Hepatocyte (in vitro differentiated cells): ENCODE results near the gene CEP85L. TPM values are rescaled to one million over a fixed set of nuclear protein-coding genes. Genes with fewer than 3 reads are reported as not detected.

Source experiments
- DNase-seq: peaks from one replicate; pipeline ENCODE4 v3.0.0-alpha.2; 2016; ENCODE audit warnings: low spot score
- H2AFZ ChIP-seq: fragments of 200-600 bp; sonication (generic); 2 replicates; pipeline ENCODE4 v1.6.0; 2016; ENCODE audit warnings: antibody characterized with exemption, mild to moderate bottlenecking
- H3K27ac ChIP-seq: fragments of 200-600 bp; sonication (generic); 2 replicates; pipeline ENCODE4 v1.5.1; 2016; ENCODE audit warnings: mild to moderate bottlenecking
- H3K27me3 ChIP-seq: fragments of 200-600 bp; sonication (generic); 2 replicates; pipeline ENCODE4 v1.6.1; 2016
- H3K36me3 ChIP-seq: fragments of 200-600 bp; sonication (generic); replicated peaks from 2 replicates; pipeline ENCODE4 v1.5.1; 2016; ENCODE audit warnings: low read depth; ENCODE audit not compliant: insufficient read depth
- H3K4me1 ChIP-seq: fragments of 200-600 bp; sonication (generic); 2 replicates; pipeline ENCODE4 v1.5.1; 2016; ENCODE audit warnings: mild to moderate bottlenecking, moderate library complexity; ENCODE audit not compliant: insufficient read depth
- H3K4me2 ChIP-seq: fragments of 200-600 bp; sonication (generic); 2 replicates; pipeline ENCODE4 v1.6.0; 2016
- H3K4me3 ChIP-seq: fragments of 200-600 bp; sonication (generic); 2 replicates; pipeline ENCODE4 v1.5.1; 2016; ENCODE audit warnings: mild to moderate bottlenecking
- H3K79me2 ChIP-seq: fragments of 200-600 bp; sonication (generic); 2 replicates; pipeline ENCODE4 v1.6.0; 2017; ENCODE audit warnings: mild to moderate bottlenecking
- H3K9me2 ChIP-seq: fragments of 200-600 bp; sonication (generic); replicated peaks from 2 replicates; pipeline ENCODE4 v1.6.0; 2017; ENCODE audit warnings: mild to moderate bottlenecking; ENCODE audit not compliant: insufficient read depth
- H3K9me3 ChIP-seq: fragments of 200-600 bp; sonication (generic); 2 replicates; pipeline ENCODE4 v1.5.1; 2016; ENCODE audit warnings: low read depth, mild to moderate bottlenecking
- H4K20me1 ChIP-seq: fragments of 200-600 bp; sonication (generic); 2 replicates; pipeline ENCODE4 v1.6.0; 2016; ENCODE audit warnings: mild to moderate bottlenecking; ENCODE audit not compliant: insufficient read depth, poor library complexity, severe bottlenecking
- EZH2 ChIP-seq: fragments of 200-600 bp; sonication (generic); IDR thresholded peaks from 2 replicates; pipeline ENCODE4 v1.6.1; 2016; ENCODE audit warnings: antibody characterized with exemption, mild to moderate bottlenecking, borderline replicate concordance
- EZH2phosphoT487 ChIP-seq: fragments of 200-600 bp; sonication (generic); IDR thresholded peaks from one replicate; pipeline ENCODE4 v1.6.1; 2018; ENCODE audit warnings: antibody characterized with exemption, mild to moderate bottlenecking, low read depth, moderate library complexity; ENCODE audit not compliant: unreplicated experiment, severe bottlenecking
- WGBS: methylation state at CpG from one replicate; pipeline ENCODE4 v1.1.6; 2016; ENCODE audit warnings: low lambda C conversion rate; ENCODE audit errors: missing lambda C conversion rate; 5-methylcytosine and 5-hydroxymethylcytosine counted together
- polyA plus RNA-seq: library from polyadenylated mRNA; unstranded; fragments of >200 nt; fragmentation: Nextera tagmentation; extraction: Ambion mirVana; gene quantifications from 2 replicates; pipeline ENCODE4 v1.2.1, GENCODE V29; 2016
- total RNA-seq: library from RNA; depleted of rRNA; stranded (reverse); fragments of >200 nt; gene quantifications from 2 replicates; pipeline ENCODE4 v1.2.3, GENCODE V29; 2014
- TF ChIP-seq, protein P1 (sequence below): fragments of 200-600 bp; sonication (generic); IDR thresholded peaks from 2 replicates; pipeline ENCODE4 v1.5.1; 2016; ENCODE audit warnings: antibody characterized with exemption, mild to moderate bottlenecking; ENCODE audit not compliant: poor library complexity

Gene CEP85L
- total and polyA plus RNA-seq, 2 experiments from 2014 or later = 17.8 to 38.5 TPM

DNA sequence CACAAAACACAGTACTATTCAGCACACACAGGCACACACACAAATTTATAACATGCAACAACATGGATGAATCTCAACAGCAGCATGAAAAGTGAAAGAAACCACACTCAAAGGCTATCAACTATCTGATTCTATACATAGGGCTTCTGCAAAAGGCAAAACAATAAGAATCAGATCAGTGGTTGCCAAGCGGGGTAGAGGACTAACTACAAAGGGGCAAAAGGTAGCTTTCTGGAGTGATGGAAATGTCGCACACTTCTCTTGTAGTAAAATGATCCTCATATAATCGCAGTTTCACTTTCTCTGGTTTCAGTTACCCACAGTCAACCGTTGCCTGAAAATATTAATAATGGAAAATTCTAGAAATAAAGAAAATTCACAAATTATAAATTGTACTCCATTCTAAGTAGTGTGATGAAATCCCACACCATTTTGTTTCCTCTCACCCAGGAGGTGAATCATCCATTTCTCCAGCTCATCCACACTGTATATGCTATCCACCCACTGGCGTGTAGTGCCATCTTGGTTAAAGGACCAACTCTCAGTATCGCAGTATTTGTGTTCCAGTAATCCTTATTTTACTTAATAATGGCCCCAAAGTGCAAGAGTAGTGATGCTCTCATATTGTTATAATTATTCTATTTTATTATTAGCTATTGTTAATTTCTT is 116.1 kb downstream of the CEP85L start:
- Histone ChIP-seq H3K27me3 (no peaks in the 10 kb centered on the region), H3K4me2 (no peak overlapping the region), H3K4me3 (no peak overlapping the region), H3K4me1 (no peaks in the 10 kb centered on the region), H3K79me2 (peaks cover 80% of the 10 kb centered on the region), H3K36me3 (no peaks in the 10 kb centered on the region), H3K9me2 (no peaks in the 10 kb centered on the region), H2AFZ (no peak overlapping the region), H3K9me3 (peaks cover 7% of the 10 kb centered on the region), H3K27ac (no peak overlapping the region), H4K20me1 (peaks cover 7% of the 10 kb centered on the region)
- 97% methylated on average over 6 of the region's 6 CpGs for WGBS
- TF ChIP-seq EZH2 (no peak), EZH2phosphoT487 (no peak)
- TF ChIP-seq, protein P1, sequence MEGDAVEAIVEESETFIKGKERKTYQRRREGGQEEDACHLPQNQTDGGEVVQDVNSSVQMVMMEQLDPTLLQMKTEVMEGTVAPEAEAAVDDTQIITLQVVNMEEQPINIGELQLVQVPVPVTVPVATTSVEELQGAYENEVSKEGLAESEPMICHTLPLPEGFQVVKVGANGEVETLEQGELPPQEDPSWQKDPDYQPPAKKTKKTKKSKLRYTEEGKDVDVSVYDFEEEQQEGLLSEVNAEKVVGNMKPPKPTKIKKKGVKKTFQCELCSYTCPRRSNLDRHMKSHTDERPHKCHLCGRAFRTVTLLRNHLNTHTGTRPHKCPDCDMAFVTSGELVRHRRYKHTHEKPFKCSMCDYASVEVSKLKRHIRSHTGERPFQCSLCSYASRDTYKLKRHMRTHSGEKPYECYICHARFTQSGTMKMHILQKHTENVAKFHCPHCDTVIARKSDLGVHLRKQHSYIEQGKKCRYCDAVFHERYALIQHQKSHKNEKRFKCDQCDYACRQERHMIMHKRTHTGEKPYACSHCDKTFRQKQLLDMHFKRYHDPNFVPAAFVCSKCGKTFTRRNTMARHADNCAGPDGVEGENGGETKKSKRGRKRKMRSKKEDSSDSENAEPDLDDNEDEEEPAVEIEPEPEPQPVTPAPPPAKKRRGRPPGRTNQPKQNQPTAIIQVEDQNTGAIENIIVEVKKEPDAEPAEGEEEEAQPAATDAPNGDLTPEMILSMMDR = no peak
- no peak for DNase-seq

DNA sequence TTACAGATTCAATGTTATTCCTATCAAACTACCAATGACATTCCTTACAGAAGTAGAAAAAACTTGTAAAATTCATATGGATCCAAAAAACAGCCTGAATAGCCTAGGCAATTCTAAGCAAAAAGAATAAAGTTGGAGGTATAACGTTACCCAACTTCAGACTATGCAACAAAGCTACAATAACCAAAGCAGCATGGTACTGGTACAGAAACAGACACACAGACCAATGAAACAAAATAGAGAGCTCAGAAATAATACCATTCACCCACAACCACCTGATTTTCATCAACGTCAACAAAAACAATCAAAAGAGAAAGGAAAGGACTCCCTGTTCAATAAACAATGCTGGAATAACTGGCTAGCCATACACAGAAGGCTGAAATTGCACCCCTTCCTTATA is 120.4 kb downstream of the CEP85L start:
- H3K79me2 ChIP-seq = peaks cover 89% of the 10 kb centered on the region
- WGBS = 93% methylated on average over 2 of the region's 2 CpGs

DNA sequence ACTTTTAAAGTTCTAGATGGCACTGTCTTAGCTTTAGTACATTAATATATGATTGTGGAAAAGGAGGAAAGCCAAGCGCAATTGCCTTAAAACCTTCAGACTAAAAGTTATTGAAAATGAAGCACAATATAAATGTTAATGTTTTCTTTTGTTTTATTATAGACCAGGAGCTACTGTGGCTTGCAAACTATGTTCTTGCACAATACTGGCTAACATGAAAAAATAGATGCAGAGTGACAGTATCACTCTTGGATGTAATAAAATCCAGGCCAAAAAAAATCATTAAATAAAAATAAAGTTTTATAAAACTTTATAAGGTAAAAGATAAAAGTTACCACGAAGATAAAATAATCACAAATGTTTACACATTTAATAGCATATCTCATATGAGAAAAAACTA is 121.6 kb downstream of the CEP85L start:
- Histone ChIP-seq H3K9me3 (peaks cover 7% of the 10 kb centered on the region), H3K79me2 (peaks cover 89% of the 10 kb centered on the region), H3K27ac (no peak overlapping the region), H3K4me2 (no peak overlapping the region), H2AFZ (no peak overlapping the region), H4K20me1 (peaks cover 7% of the 10 kb centered on the region), H3K4me3 (no peak overlapping the region), H3K9me2 (no peaks in the 10 kb centered on the region), H3K4me1 (no peaks in the 10 kb centered on the region), H3K36me3 (no peaks in the 10 kb centered on the region), H3K27me3 (no peaks in the 10 kb centered on the region)
- TF ChIP-seq, protein P1 = no peak
- no peak for TF ChIP-seq EZH2phosphoT487
- TF ChIP-seq EZH2 = no peak
- 99% methylated on average over 2 of the region's 2 CpGs for WGBS
- DNase-seq = no peak

More for the DNA sequence above, 120.4 kb downstream of the CEP85L start:
- Histone ChIP-seq H3K27ac (no peak overlapping the region), H3K36me3 (no peaks in the 10 kb centered on the region), H3K27me3 (no peaks in the 10 kb centered on the region), H3K9me2 (no peaks in the 10 kb centered on the region), H4K20me1 (peaks cover 7% of the 10 kb centered on the region), H2AFZ (no peak overlapping the region), H3K4me1 (no peaks in the 10 kb centered on the region), H3K4me3 (no peak overlapping the region), H3K9me3 (peaks cover 7% of the 10 kb centered on the region), H3K4me2 (no peak overlapping the region)
- TF ChIP-seq, protein P1 = no peak
- no peak for TF ChIP-seq EZH2
- TF ChIP-seq EZH2phosphoT487 = no peak
- DNase-seq = no peak

DNA sequence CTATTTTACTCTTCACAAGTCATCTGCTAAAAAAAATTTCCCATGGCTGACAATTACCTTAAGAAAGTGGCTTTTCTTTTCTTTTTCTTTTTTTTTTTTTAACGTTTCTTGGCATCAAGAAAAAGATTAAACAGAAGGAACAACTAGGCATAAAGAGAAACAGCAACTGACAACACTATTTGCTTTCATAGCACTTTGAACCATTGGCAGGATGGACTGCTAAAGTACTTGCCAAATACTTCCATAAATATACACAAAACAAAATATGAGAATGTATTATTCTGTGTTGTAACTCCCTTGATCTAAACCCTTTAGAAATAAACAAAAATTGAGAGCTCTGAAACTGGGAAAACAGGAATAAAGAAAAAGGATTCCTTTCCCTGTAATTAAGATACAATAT is 123.3 kb downstream of the CEP85L start:
- Histone ChIP-seq H2AFZ (no peak overlapping the region), H3K9me2 (no peaks in the 10 kb centered on the region), H3K9me3 (peaks cover 7% of the 10 kb centered on the region), H4K20me1 (peaks cover 7% of the 10 kb centered on the region), H3K27ac (no peak overlapping the region), H3K27me3 (no peaks in the 10 kb centered on the region), H3K4me2 (no peak overlapping the region), H3K4me1 (no peaks in the 10 kb centered on the region), H3K36me3 (no peaks in the 10 kb centered on the region), H3K4me3 (no peak overlapping the region), H3K79me2 (peaks cover 78% of the 10 kb centered on the region)
- 71% methylated on average over 1 of the region's 1 CpG for WGBS
- TF ChIP-seq EZH2phosphoT487 = no peak
- TF ChIP-seq EZH2 = no peak
- TF ChIP-seq, protein P1 = no peak
- DNase-seq = no peak
